BLaER1 treated with 17β-estradiol and CSF1 and Interleukin-3, amounts not matched to agents 10 nM and 100 nM (cell line): ENCODE data around the gene BEND3.

Source experiments
- H3K27ac ChIP-seq, 11 experiments: shearing (Covaris generic); formaldehyde crosslinking; 2 replicates each; pipeline ENCODE4 v1.8.1; 2022
- H3K27me3 ChIP-seq, 11 experiments: shearing (Covaris generic); formaldehyde crosslinking; 2 replicates each; pipeline ENCODE4 v1.8.1; 2022
- H3K36me3 ChIP-seq, 11 experiments: shearing (Covaris generic); formaldehyde crosslinking; 2 replicates each; pipeline ENCODE4 v1.8.1; 2022
- H3K4me1 ChIP-seq, 10 experiments: shearing (Covaris generic); formaldehyde crosslinking; 2 replicates each; pipeline ENCODE4 v1.8.1; 2022
- H3K4me2 ChIP-seq, 11 experiments: shearing (Covaris generic); formaldehyde crosslinking; 2 replicates each; pipeline ENCODE4 v1.8.1; 2022
- H3K4me3 ChIP-seq, 10 experiments: shearing (Covaris generic); formaldehyde crosslinking; 2 replicates each; pipeline ENCODE4 v1.8.1; 2022
- H3K9ac ChIP-seq, 11 experiments: shearing (Covaris generic); formaldehyde crosslinking; 2 replicates each; pipeline ENCODE4 v1.8.1; 2022
- H3K9me3 ChIP-seq, 11 experiments: shearing (Covaris generic); formaldehyde crosslinking; replicated peaks in 1 of 11; 2 replicates each; pipeline ENCODE4 v1.8.1; 2022
- H4K20me1 ChIP-seq, 11 experiments: shearing (Covaris generic); formaldehyde crosslinking; 2 replicates each; pipeline ENCODE4 v1.8.1; 2022
- Cebpa-rat ChIP-seq, 11 experiments: shearing (Covaris generic); IDR thresholded peaks; 2 replicates each; pipeline ENCODE4 v1.8.1; 2022

Gene BEND3

DNA sequence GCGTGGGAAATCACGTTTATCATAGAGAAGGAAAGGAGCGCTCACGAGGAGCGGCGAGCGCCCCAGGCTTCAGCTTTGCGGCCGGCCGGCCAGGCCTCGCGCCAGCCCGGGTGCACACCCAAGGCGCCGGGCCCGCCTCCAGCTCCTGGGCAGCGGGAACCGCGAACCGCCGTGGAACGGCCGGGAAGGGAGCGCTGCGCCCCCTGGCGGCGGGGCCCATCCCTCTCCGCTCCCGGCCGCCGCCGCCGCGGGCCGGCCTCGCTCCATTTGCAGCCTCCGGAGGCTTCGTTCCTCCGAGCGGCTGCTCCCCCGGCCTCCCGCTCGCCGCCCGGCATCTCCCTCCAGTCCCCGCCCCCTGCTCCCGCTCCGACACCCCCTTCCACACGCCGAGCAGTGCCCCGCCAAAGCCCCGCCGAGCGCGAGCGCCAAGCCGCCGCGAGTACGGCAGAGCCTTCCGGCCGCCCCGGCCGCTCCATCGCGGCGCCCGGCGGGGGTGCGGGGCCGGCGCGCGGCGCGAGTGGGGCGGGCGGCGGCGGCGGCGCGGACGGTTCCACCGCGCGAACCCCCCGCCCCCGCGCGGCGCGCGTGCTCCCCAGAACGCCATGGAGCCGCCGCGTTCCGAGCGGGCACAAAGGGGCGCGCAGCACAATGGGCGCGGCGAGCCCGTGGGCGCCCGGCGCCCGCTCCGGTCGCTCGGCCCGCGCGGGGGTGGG, 946 bp downstream of the BEND3 start:
- Histone ChIP-seq H3K27me3 (no peaks in the 10 kb centered on the region), H3K4me1 (peaks cover 39 to 75% (median 64%) of the 10 kb centered on the region in 10 experiments), H3K4me3 (peak overlapping the region; percentile 67 to 86 (median 79)), H3K9ac (peak overlapping the region; percentile 71 to 97 (median 90); a peak in 21 of 22 replicates), H3K9me3 (no peaks in the 10 kb centered on the region; a peak in 1 of 22 replicates), H3K4me2 (peak overlapping the region; percentile 56 to 88 (median 77)), H4K20me1 (peaks cover 0 to 34% (median 0%) of the 10 kb centered on the region in 11 experiments; a peak in 6 of 22 replicates), H3K27ac (peak overlapping the region in 10 of 11 experiments; percentile 53 to 95 (median 91); a peak in 20 of 22 replicates), H3K36me3 (peaks cover 0 to 9% (median 0%) of the 10 kb centered on the region in 11 experiments; a peak in 4 of 22 replicates)
- TF ChIP-seq Cebpa-rat (IDR thresholded peaks at IDR 0.05), result no peak

DNA sequence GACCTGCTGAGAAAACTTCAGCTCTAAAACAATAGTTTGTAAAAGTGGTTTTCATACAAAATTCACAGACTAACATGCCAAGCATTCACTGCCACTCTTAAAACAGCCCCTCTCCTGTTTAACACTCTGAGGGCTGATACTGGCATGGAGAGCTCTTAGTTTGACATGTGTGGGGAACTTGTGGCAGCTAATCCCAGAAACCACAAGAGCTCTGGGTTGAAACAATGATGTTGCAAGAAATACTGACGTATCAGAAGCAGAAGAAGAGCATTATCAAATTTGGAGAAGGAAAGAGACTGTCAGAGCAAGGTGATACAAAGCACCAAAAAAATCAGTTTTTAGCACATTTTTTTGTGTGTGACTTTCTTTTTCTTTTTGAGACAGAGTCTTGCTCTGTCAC, 5.1 kb downstream of the BEND3 start:
- H3K9me3 ChIP-seq, result no peaks in the 10 kb centered on the region; a peak in 1 of 22 replicates
- H3K27me3 ChIP-seq, result no peaks in the 10 kb centered on the region
- H3K4me1 ChIP-seq, result peaks cover 57 to 79% (median 72%) of the 10 kb centered on the region in 10 experiments
- H3K27ac ChIP-seq, result peak overlapping the region in 10 of 11 experiments; percentile 19 to 79 (median 64); a peak in 17 of 22 replicates
- H3K4me2 ChIP-seq, result peak overlapping the region; percentile 62 to 94 (median 82)
- H3K36me3 ChIP-seq, result peaks cover 0 to 9% (median 0%) of the 10 kb centered on the region in 11 experiments; a peak in 4 of 22 replicates
- TF ChIP-seq Cebpa-rat (IDR thresholded peaks at IDR 0.05), result peak; percentile 25 to 83 (median 63); a peak in 15 of 22 replicates
- peak overlapping the region in 3 of 10 experiments; percentile 24 to 38 (median 32); a peak in 1 of 20 replicates for H3K4me3 ChIP-seq
- H3K9ac ChIP-seq, result peak overlapping the region in 8 of 11 experiments; percentile 26 to 65 (median 52); a peak in 13 of 22 replicates
- peaks cover 0 to 74% (median 0%) of the 10 kb centered on the region in 11 experiments; a peak in 9 of 22 replicates for H4K20me1 ChIP-seq

DNA sequence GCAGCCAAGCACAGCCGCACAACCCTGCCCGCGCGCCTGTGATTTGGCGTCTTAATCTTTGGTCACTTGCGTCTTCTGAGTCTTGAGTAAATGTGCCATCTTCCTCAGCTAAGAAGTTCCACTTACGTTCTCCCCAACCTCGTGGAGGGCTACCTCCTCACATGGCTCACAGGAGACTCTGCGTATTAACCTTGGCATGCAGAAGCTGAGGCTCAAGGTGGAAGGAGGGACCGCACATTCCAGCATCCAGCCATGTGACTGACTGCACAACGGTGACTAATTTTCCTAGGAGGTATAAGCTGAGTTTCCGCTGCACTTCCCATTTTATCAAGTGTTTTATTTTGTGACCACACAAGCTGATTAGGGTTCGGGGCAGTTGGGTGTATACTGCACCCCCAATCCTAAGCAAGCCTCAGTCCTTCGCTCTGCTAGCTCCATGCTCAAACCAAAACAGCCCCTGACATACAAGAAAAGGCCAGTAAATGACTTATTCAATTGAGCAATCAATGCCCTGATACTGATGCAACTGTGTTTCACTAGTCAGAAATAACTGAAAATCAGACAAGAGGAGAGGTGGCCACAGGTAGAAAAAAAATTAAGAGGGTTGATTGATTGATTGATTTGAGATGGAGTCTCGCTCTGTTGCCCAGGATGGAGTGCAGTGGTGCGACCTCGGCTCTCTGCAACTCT, 7.0 kb downstream of the BEND3 start:
- Histone ChIP-seq H3K36me3 (peaks cover 0 to 14% (median 0%) of the 10 kb centered on the region in 11 experiments; a peak in 5 of 22 replicates), H3K27ac (peak overlapping the region in 7 of 11 experiments; percentile 43 to 79 (median 67); a peak in 13 of 22 replicates), H3K4me1 (peaks cover 51 to 89% (median 81%) of the 10 kb centered on the region in 10 experiments), H3K4me3 (no peak overlapping the region), H4K20me1 (peaks cover 0 to 74% (median 0%) of the 10 kb centered on the region in 11 experiments; a peak in 10 of 22 replicates), H3K9me3 (no peaks in the 10 kb centered on the region; a peak in 1 of 22 replicates), H3K4me2 (peak overlapping the region; percentile 29 to 94 (median 80)), H3K9ac (peak overlapping the region in 3 of 11 experiments; percentile 2 to 47 (median 37); a peak in 2 of 22 replicates), H3K27me3 (no peaks in the 10 kb centered on the region)
- no peak for TF ChIP-seq Cebpa-rat (IDR thresholded peaks at IDR 0.05)

DNA sequence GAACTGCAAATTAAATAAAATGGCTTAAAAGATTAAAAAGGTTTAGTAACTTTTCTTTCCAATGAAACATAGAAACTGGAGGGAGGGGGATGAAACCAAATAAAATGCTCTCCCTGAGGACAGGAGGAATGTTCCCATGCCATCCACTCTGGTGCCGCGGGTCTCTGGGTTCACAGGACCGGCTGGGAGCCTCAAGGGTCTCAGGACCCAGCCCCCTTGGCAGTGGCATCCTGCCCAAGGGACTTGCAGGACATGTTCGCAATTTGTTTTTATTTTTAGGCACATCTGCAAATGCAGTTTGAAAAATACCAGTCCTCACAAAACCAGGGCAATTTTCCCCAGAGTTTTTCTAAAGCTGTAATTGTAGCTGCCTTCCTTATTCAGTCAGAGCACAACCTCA, 7.5 kb downstream of the BEND3 start:
- peak overlapping the region in 5 of 11 experiments; percentile 2 to 67 (median 31); a peak in 5 of 22 replicates for H3K27ac ChIP-seq
- H4K20me1 ChIP-seq, result peaks cover 0 to 74% (median 0%) of the 10 kb centered on the region in 11 experiments; a peak in 11 of 22 replicates
- no peak for TF ChIP-seq Cebpa-rat (IDR thresholded peaks at IDR 0.05)
- H3K27me3 ChIP-seq, result no peaks in the 10 kb centered on the region
- H3K36me3 ChIP-seq, result peaks cover 0 to 14% (median 0%) of the 10 kb centered on the region in 11 experiments; a peak in 5 of 22 replicates
- peaks cover 46 to 89% (median 81%) of the 10 kb centered on the region in 10 experiments for H3K4me1 ChIP-seq
- H3K9me3 ChIP-seq, result no peaks in the 10 kb centered on the region; a peak in 1 of 22 replicates
- peak overlapping the region; percentile 29 to 94 (median 80) for H3K4me2 ChIP-seq
- H3K4me3 ChIP-seq, result no peak overlapping the region
- peak overlapping the region in 4 of 11 experiments; percentile 2 to 47 (median 16); a peak in 3 of 22 replicates for H3K9ac ChIP-seq

DNA sequence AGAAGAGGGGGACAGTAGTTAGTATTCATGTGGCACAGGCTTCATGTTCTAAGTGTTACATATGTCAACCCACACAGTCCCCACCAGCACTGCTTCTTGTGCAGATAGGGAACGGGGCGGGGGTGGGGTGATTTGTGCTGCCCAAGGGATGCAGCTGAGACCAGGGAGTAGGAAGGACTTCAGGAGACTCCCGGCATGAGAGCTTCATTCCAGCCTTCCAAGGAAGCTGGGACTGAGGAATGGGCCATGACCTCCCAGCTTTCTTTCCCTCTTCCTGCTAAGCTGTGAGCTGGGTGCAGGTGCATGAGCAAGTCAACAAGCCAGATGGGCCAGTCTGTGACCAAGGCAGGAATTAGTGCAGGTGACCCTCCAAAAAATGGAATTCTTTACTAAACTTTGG, 9.2 kb downstream of the BEND3 start:
- Histone ChIP-seq H3K9me3 (no peaks in the 10 kb centered on the region), H3K4me3 (no peak overlapping the region), H3K9ac (no peak overlapping the region), H3K36me3 (peaks cover 0 to 5% (median 0%) of the 10 kb centered on the region in 11 experiments; a peak in 2 of 22 replicates), H3K27me3 (no peaks in the 10 kb centered on the region), H3K4me2 (peak overlapping the region in 6 of 11 experiments; percentile 12 to 84 (median 32); a peak in 5 of 22 replicates), H4K20me1 (peaks cover 0 to 82% (median 0%) of the 10 kb centered on the region in 11 experiments; a peak in 11 of 22 replicates), H3K27ac (no peak overlapping the region), H3K4me1 (peaks cover 53 to 100% (median 93%) of the 10 kb centered on the region in 10 experiments)
- no peak for TF ChIP-seq Cebpa-rat (IDR thresholded peaks at IDR 0.05)

DNA sequence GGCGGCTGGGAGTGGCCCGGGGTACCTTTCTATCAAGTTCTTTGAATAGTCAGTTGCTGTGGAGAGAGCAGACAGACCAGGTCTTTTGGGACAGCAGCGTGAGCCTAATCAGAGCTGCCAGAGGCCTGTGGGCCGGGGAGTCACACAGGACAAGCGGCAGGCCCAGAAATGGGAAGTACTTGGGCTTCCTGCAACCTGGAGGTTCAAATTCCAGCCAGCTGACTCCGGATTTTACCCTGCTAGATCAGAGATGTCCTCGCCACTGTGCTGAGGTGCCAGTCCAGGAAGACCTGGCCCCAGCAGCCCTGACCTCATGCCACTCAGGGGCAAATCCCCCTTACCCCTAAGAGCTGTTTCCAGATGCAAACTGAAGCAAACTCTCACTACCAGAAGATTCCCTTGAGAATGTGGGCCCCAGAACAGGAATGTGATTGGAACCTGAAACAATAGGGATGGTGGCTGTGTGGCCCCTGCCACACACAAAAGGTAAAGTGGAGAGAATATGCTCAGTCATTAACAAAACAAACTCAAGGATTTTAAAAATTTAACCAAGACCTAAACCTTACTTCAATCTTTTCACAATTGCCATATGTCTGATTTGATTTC, 9.7 kb downstream of the BEND3 start:
- peaks cover 0 to 5% (median 0%) of the 10 kb centered on the region in 11 experiments; a peak in 2 of 22 replicates for H3K36me3 ChIP-seq
- H3K27ac ChIP-seq, result peak overlapping the region in 3 of 11 experiments; percentile 5 to 32 (median 14); a peak in 2 of 22 replicates
- peak overlapping the region in 10 of 11 experiments; percentile 9 to 84 (median 28); a peak in 12 of 22 replicates for H3K4me2 ChIP-seq

DNA sequence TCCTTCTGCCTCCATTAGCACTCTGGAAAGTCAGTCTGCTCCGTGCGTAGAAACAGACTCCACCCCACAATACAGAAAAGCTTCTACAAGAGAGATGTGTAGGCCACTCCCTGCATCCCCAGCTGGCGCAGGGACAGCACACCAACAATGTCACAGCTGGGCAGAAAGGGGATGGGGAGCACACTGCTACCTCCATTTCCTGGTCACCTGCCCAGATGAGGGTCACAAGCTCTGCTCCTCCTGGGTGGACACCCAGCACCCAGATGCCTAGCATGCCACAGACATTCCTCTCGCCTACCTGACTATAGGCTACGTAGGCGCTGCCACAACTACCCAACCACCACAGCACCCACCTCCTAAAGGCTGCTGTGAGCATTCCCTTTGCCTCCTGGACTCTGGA, 12.2 kb downstream of the BEND3 start:
- no peaks in the 10 kb centered on the region for H3K27me3 ChIP-seq
- H3K9ac ChIP-seq, result peak overlapping the region in 2 of 11 experiments; percentile 5 to 42; a peak in 2 of 22 replicates
- peak overlapping the region in 8 of 11 experiments; percentile 9 to 59 (median 28); a peak in 13 of 22 replicates for H3K27ac ChIP-seq
- peaks cover 0 to 13% (median 6%) of the 10 kb centered on the region in 11 experiments; a peak in 11 of 22 replicates for H3K36me3 ChIP-seq
- peak overlapping the region in 10 of 11 experiments; percentile 54 to 88 (median 78); a peak in 19 of 22 replicates for H3K4me2 ChIP-seq
- H3K4me3 ChIP-seq, result no peak overlapping the region
- no peak for TF ChIP-seq Cebpa-rat (IDR thresholded peaks at IDR 0.05)
- no peaks in the 10 kb centered on the region for H3K9me3 ChIP-seq
- H4K20me1 ChIP-seq, result peaks cover 0 to 90% (median 0%) of the 10 kb centered on the region in 11 experiments; a peak in 11 of 22 replicates
- H3K4me1 ChIP-seq, result peaks cover 26 to 75% (median 69%) of the 10 kb centered on the region in 10 experiments

More for the DNA sequence above, 9.7 kb downstream of the BEND3 start:
- peaks cover 47 to 99% (median 94%) of the 10 kb centered on the region in 10 experiments for H3K4me1 ChIP-seq
- H3K27me3 ChIP-seq, result no peaks in the 10 kb centered on the region
- peaks cover 0 to 87% (median 0%) of the 10 kb centered on the region in 11 experiments; a peak in 11 of 22 replicates for H4K20me1 ChIP-seq
- H3K9me3 ChIP-seq, result no peaks in the 10 kb centered on the region
- H3K9ac ChIP-seq, result 0 out of 22 replicates have a peak overlapping the region, but pooled peaks of 2 of the 11 experiments have one; percentile 4 to 7
- TF ChIP-seq Cebpa-rat (IDR thresholded peaks at IDR 0.05), result no peak
- no peak overlapping the region for H3K4me3 ChIP-seq
